PFSK-1 (cell line): Measurements from ENCODE around the gene ERBB4.

ENCODE experiments used
- FOXP2 ChIP-seq: optimal IDR thresholded peaks from 2 replicates; pipeline ENCODE3; 2011; ENCODE audit warnings: borderline replicate concordance, control low read depth, inconsistent platforms; ENCODE audit not compliant: insufficient read depth; ENCODE audit errors: extremely low read length, extremely low read depth
- POLR2AphosphoS5 ChIP-seq: IDR thresholded peaks from 2 replicates; pipeline ENCODE4 v1.6.1; 2012; ENCODE audit warnings: low read depth, mild to moderate bottlenecking, control low read depth, low read length, moderate library complexity
- SIN3A ChIP-seq: IDR thresholded peaks from 2 replicates; pipeline ENCODE4 v1.6.1; 2012; ENCODE audit warnings: mild to moderate bottlenecking, low read length, moderate library complexity, borderline replicate concordance; ENCODE audit not compliant: insufficient read depth
- TAF1 ChIP-seq: IDR thresholded peaks from 2 replicates; pipeline ENCODE4 v1.6.1; 2012; ENCODE audit warnings: low read length, control low read depth, borderline replicate concordance; ENCODE audit not compliant: insufficient read depth
- TF ChIP-seq, protein P1 (sequence below), 2 experiments: IDR thresholded peaks; 2 replicates each; pipeline versions ENCODE4 v1.6.1 to v1.8.0; 2011 to 2012; ENCODE audit warnings: low read depth in 2 of 2, low read length in 2 of 2, control low read depth in 1 of 2, inconsistent platforms in 1 of 2, mild to moderate bottlenecking in 1 of 2, moderate library complexity in 1 of 2; ENCODE audit not compliant: insufficient read depth in 1 of 2

DNA sequence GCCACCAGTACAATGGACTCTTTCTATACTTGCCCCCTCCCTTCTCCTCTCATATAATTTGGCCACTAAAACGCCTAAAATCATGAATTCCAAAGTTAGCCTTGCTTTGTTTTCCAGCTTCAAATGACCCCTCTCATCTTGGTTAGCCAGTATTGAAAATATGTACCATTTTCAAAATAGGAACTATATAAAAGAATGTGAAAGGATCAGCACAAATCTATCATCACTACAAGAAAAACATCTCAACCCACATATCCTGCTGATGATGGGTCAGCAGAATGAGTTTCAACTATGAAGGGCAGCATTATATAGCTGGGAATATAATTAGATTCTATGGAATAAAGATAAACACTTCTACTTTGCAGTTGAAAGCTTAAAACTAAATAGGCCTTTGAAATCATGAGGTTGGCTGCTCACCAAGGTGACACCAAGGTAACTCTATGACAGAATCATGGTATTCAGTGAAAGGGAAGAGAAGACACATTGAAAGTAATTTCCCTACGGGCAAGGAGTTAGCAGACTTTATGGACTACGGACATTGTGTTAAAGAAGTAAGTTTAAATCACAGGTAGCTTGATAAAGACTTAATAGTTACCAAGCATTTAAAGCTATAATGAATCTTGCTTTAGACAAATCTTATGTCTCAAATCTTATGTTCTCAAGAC, 1109.2 kb downstream of the ERBB4 start:
- TF ChIP-seq TAF1 (no peak), POLR2AphosphoS5 (no peak), SIN3A (no peak), FOXP2 (no peak)
- TF ChIP-seq, protein P1, sequence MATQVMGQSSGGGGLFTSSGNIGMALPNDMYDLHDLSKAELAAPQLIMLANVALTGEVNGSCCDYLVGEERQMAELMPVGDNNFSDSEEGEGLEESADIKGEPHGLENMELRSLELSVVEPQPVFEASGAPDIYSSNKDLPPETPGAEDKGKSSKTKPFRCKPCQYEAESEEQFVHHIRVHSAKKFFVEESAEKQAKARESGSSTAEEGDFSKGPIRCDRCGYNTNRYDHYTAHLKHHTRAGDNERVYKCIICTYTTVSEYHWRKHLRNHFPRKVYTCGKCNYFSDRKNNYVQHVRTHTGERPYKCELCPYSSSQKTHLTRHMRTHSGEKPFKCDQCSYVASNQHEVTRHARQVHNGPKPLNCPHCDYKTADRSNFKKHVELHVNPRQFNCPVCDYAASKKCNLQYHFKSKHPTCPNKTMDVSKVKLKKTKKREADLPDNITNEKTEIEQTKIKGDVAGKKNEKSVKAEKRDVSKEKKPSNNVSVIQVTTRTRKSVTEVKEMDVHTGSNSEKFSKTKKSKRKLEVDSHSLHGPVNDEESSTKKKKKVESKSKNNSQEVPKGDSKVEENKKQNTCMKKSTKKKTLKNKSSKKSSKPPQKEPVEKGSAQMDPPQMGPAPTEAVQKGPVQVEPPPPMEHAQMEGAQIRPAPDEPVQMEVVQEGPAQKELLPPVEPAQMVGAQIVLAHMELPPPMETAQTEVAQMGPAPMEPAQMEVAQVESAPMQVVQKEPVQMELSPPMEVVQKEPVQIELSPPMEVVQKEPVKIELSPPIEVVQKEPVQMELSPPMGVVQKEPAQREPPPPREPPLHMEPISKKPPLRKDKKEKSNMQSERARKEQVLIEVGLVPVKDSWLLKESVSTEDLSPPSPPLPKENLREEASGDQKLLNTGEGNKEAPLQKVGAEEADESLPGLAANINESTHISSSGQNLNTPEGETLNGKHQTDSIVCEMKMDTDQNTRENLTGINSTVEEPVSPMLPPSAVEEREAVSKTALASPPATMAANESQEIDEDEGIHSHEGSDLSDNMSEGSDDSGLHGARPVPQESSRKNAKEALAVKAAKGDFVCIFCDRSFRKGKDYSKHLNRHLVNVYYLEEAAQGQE (IDR thresholded peaks at IDR 0.05; ENCODE audit: insufficient read depth in 1 of 2, low read depth in 2 of 2, low read length in 2 of 2) = no peak
